ENCODE measurements around the gene ABCB9. TPM values are rescaled to one million over a fixed set of nuclear protein-coding genes. Genes with fewer than 3 reads are reported as not detected.

ABCB9 gene
- total RNA-seq, 4 donors from 2014 or later = 1.7 to 6.2 (median 4.2) TPM

DNA sequence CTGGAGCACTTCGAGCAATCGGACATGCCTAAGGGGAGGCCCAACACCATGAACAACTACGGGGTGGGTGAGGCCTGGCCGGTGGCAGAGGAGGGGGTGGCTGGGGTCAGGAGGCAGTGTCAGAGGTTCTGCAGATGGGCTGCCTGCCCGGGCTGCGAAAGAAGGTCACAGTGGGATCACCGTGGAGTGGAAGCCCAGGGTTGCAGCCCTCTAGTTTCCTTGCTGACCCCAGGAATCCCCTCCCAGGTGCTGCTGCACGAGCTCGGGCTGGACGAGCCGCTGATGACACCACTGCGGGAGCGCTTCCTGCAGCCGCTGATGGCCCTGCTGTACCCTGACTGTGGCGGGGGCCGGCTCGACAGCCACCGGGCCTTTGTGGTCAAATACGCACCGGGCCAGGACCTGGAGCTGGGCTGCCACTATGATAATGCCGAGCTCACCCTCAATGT, 12.3 kb upstream of the ABCB9 start:
- Histone ChIP-seq H3K27me3 (no peaks in the 10 kb centered on the region), H3K36me3 (peaks cover 0 to 41% (median 20%) of the 10 kb centered on the region in 4 donors), H3K9me3 (no peaks in the 10 kb centered on the region), H3K27ac (replicated peaks in 1 of 4) (no peak overlapping the region), H3K4me1 (peaks cover 59 to 84% (median 75%) of the 10 kb centered on the region in 4 donors), H3K4me3 (no peak overlapping the region)
- DNase-seq (ENCODE audit: extremely low spot score) = no peak
- intact Hi-C loops (cut with DNase I) = loop anchor here (10.0 kb wide), 1 partner anchor 176 kb away; the partner anchor contains the start of gene PITPNM2
- WGBS = no CpG with 5 or more reads among the region's 21 CpGs
- TF ChIP-seq, protein P1, sequence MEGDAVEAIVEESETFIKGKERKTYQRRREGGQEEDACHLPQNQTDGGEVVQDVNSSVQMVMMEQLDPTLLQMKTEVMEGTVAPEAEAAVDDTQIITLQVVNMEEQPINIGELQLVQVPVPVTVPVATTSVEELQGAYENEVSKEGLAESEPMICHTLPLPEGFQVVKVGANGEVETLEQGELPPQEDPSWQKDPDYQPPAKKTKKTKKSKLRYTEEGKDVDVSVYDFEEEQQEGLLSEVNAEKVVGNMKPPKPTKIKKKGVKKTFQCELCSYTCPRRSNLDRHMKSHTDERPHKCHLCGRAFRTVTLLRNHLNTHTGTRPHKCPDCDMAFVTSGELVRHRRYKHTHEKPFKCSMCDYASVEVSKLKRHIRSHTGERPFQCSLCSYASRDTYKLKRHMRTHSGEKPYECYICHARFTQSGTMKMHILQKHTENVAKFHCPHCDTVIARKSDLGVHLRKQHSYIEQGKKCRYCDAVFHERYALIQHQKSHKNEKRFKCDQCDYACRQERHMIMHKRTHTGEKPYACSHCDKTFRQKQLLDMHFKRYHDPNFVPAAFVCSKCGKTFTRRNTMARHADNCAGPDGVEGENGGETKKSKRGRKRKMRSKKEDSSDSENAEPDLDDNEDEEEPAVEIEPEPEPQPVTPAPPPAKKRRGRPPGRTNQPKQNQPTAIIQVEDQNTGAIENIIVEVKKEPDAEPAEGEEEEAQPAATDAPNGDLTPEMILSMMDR (IDR thresholded peaks at IDR 0.05) = no peak
- no peak for TF ChIP-seq POLR2AphosphoS5 (IDR thresholded peaks at IDR 0.05)

DNA sequence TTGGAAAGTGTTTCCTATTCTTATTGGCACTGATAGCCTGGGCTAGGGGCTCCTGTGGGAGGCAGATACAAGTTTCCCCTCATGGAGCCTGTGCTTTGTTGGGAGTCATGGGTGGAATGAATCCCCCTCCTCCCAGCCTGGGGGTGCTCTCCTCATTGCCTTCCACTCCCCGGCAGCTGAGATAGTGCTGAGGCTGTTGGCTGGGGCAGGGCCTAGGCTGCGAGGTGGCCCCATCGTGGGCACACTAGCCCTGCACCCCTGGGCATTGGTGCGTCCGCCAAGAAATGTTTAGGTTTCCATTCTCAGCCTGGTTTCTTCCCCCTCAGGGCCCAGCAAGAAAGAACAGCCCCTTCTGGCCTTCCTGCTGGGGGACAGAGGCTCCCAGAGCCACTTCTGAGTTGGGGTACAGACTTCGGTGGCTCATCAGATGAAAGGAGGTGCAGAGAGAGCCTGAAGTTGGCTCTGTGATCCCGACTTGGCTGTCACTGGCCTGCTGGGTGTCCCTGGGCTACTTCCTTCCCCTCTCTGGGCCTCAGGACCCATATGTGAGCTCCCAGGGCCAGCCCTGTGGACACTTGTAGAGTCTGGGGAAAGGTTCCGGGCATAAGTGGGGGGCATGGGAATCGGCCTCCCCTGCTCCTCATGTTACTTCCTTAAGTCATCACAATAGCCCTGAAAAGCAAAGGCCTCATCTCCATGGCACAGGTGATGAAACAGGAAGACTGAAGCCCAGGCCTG, 11.6 kb upstream of the ABCB9 start:
- Histone ChIP-seq H3K27ac (replicated peaks in 1 of 4) (no peak overlapping the region), H3K4me3 (no peak overlapping the region), H3K9me3 (no peaks in the 10 kb centered on the region), H3K27me3 (no peaks in the 10 kb centered on the region), H3K36me3 (peaks cover 0 to 35% (median 19%) of the 10 kb centered on the region in 4 donors), H3K4me1 (peaks cover 52 to 77% (median 68%) of the 10 kb centered on the region in 4 donors)
- intact Hi-C loops (cut with DNase I) = loop anchor here (10.0 kb wide), 1 partner anchor 177 kb away; the partner anchor contains the start of gene PITPNM2
- TF ChIP-seq POLR2A (IDR thresholded peaks at IDR 0.05; ENCODE audit: low read depth) (no peak), EP300 (IDR thresholded peaks at IDR 0.05) (no peak), POLR2AphosphoS5 (IDR thresholded peaks at IDR 0.05) (no peak)
- TF ChIP-seq, protein P1 (IDR thresholded peaks at IDR 0.05) = no peak
- DNase-seq (ENCODE audit: extremely low spot score) = no peak
- 93% methylated on average over 8 of the region's 9 CpGs for WGBS

DNA sequence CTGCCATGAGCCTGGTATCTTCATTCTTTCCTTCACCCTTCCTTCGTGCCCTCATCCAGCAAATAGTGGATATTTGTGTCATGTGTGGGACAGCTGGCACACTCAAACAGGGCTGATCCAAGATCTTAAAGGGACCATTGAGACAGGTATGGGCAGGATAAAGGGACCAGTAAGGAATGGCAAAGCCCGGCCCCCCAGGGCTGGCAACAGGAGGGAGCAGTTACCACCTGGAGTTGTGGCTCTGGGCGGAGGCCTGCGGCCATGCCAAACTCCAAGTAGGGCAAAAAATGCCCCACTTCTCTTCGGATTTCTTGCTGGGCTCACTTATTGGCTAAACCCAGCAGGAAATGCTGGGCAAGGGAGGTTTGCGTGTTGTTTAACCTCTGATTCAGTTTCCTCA, 10.9 kb upstream of the ABCB9 start:
- peaks cover 0 to 29% (median 14%) of the 10 kb centered on the region in 4 donors for H3K36me3 ChIP-seq
- H3K27me3 ChIP-seq = no peaks in the 10 kb centered on the region
- intact Hi-C loops (cut with DNase I) = loop anchor here (10.0 kb wide), 1 partner anchor 178 kb away; the partner anchor contains the start of gene PITPNM2
- TF ChIP-seq, protein P1 (IDR thresholded peaks at IDR 0.05) = no peak
- TF ChIP-seq POLR2AphosphoS5 (IDR thresholded peaks at IDR 0.05) (no peak), POLR2A (IDR thresholded peaks at IDR 0.05; ENCODE audit: low read depth) (no peak), EP300 (IDR thresholded peaks at IDR 0.05) (no peak)
- DNase-seq (ENCODE audit: extremely low spot score) = no peak
- 86% methylated on average over 6 of the region's 6 CpGs for WGBS
- H3K4me1 ChIP-seq = peaks cover 45 to 71% (median 61%) of the 10 kb centered on the region in 4 donors
- no peaks in the 10 kb centered on the region for H3K9me3 ChIP-seq
- H3K4me3 ChIP-seq = no peak overlapping the region
- H3K27ac ChIP-seq (replicated peaks in 1 of 4) = no peak overlapping the region

DNA sequence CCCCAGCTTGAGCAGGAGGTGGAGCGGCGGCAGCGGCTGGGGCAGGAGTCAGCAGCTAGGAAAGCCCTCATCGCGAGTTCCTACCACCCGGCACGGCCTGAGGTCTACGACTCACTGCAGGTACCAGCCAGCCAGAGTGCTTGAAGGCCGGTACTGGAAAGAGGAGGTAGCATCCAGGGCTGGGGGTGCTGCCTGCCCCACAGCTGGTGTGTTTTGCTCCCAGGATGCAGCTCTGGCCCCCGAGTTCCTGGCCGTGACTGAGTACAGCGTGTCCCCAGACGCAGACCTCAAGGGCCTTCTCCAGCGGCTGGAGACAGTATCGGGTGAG, 10.3 kb upstream of the ABCB9 start:
- Histone ChIP-seq H3K4me3 (peak overlapping the region in 1 of 4 donors; percentile 82), H3K9me3 (no peaks in the 10 kb centered on the region), H3K27ac (replicated peaks in 1 of 4) (no peak overlapping the region), H3K36me3 (peaks cover 0 to 25% (median 10%) of the 10 kb centered on the region in 4 donors), H3K27me3 (no peaks in the 10 kb centered on the region), H3K4me1 (peaks cover 40 to 65% (median 55%) of the 10 kb centered on the region in 4 donors)
- no peak for TF ChIP-seq POLR2A (IDR thresholded peaks at IDR 0.05; ENCODE audit: low read depth)
- TF ChIP-seq, protein P1 (IDR thresholded peaks at IDR 0.05) = no peak
- no peak for TF ChIP-seq POLR2AphosphoS5 (IDR thresholded peaks at IDR 0.05)
- TF ChIP-seq EP300 (IDR thresholded peaks at IDR 0.05) = no peak
- intact Hi-C loops (cut with DNase I) = loop anchor here (10.0 kb wide), 1 partner anchor 178 kb away; the partner anchor contains the start of gene PITPNM2
- no peak for DNase-seq (ENCODE audit: extremely low spot score)
- 80% methylated on average over 7 of the region's 15 CpGs for WGBS

Measured in esophagus muscularis mucosa (tissue), 4 donors.